ENCODE data around the gene CIZ1. TPM values are rescaled to one million over a fixed set of nuclear protein-coding genes. Genes with fewer than 3 reads are reported as not detected.

Gene CIZ1
- total RNA-seq, 1 donor from 2014 or later, result 85.8 TPM

- H3K4me3 ChIP-seq, result no peak overlapping the region
Measured at GRCh38 chr9:128145536-128145935, 45.8 kb downstream of the CIZ1 start.

GRCh38 chr9:128144239-128145181, 46.9 kb downstream of the CIZ1 start:
- intact Hi-C loops (cut with DNase I), result no loop called here
- H3K9me3 ChIP-seq, result no peaks in the 10 kb centered on the region
- DNase-seq (ENCODE audit: low spot score in 2 of 2), result no peak
- no peaks in the 10 kb centered on the region for H3K4me1 ChIP-seq
- no peak overlapping the region for H3K27ac ChIP-seq
- TF ChIP-seq CTCF (IDR thresholded peaks at IDR 0.05), result no peak
- no peaks in the 10 kb centered on the region for H3K36me3 ChIP-seq
- no peaks in the 10 kb centered on the region for H3K27me3 ChIP-seq
- no peak overlapping the region for H3K4me3 ChIP-seq

More at GRCh38 chr9:128145536-128145935, 45.8 kb downstream of the CIZ1 start:
- no peak for TF ChIP-seq CTCF (IDR thresholded peaks at IDR 0.05)
- no peak overlapping the region for H3K27ac ChIP-seq
- H3K9me3 ChIP-seq, result no peaks in the 10 kb centered on the region
- H3K36me3 ChIP-seq, result no peaks in the 10 kb centered on the region
- DNase-seq (ENCODE audit: low spot score in 2 of 2), result no peak
- intact Hi-C loops (cut with DNase I), result no loop called here
- no peaks in the 10 kb centered on the region for H3K4me1 ChIP-seq
- H3K27me3 ChIP-seq, result no peaks in the 10 kb centered on the region

DNA sequence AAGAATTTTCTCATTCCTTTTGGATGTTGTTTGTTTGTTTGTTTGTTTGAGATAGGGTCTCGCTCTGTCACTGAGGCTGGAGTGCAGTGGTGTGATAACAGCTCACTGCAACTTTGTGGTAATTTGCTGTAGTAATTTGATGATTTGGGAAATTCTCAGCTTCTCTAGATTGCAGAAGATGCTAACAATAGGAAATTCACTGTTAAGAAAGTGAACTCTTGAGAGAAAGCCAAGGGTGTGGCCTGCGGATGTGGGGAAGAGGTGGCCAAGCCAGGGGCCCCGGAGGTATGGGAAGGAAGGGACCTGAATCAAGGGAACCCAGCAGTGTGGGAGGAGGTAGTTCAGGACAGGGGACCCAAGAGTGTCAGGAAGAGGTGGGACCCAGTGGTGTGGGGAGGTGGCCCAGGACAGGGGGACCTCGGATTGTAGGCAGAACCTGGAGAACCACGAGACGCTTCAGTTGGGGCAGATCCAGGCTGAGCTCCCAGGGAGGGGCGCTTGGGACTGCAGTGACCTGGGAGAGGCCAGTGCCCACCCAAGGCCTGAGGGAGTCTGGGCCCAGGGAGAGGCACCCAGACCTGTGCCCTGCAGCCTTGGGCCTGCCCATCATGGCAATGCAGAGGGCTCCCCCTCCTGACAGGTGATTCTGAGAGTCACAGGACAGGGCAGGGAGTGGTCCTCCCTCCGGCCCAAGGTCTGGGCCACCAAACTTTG, 47.7 kb downstream of the CIZ1 start:
- Histone ChIP-seq H3K4me1 (no peaks in the 10 kb centered on the region), H3K9me3 (no peaks in the 10 kb centered on the region), H3K27ac (no peak overlapping the region), H3K27me3 (no peaks in the 10 kb centered on the region), H3K36me3 (no peaks in the 10 kb centered on the region), H3K4me3 (no peak overlapping the region)
- no peak for DNase-seq (ENCODE audit: low spot score in 2 of 2)
- intact Hi-C loops (cut with DNase I), result no loop called here
- no peak for TF ChIP-seq CTCF (IDR thresholded peaks at IDR 0.05)

GRCh38 chr9:128142596-128142995, 48.8 kb downstream of the CIZ1 start:
- Histone ChIP-seq H3K9me3 (no peaks in the 10 kb centered on the region), H3K4me1 (no peaks in the 10 kb centered on the region), H3K36me3 (no peaks in the 10 kb centered on the region), H3K27ac (no peak overlapping the region), H3K4me3 (no peak overlapping the region), H3K27me3 (no peaks in the 10 kb centered on the region)
- TF ChIP-seq CTCF (IDR thresholded peaks at IDR 0.05), result no peak
- DNase-seq (ENCODE audit: low spot score in 2 of 2), result no peak
- intact Hi-C loops (cut with DNase I), result no loop called here

DNA sequence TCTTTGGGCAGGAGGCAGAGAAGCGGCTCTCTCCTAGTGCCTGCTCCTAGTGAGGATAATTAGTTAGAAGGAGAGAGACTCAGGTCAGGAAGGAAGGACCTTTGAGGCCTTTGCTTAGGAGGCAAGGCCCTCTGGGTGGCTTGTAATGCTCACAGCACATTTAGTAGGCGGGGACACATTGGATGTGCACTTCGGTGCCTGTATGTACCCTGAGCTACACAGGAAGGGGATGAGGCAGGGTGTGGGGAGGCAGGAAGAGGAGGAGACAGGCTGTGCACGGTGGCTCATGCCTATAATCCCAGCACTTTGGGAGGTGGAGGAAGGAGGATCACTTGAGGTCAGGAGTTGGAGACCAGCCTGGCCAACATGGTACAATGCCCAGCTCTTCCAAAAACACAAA, 49.3 kb downstream of the CIZ1 start:
- Histone ChIP-seq H3K36me3 (no peaks in the 10 kb centered on the region), H3K27ac (no peak overlapping the region), H3K27me3 (no peaks in the 10 kb centered on the region), H3K4me1 (no peaks in the 10 kb centered on the region), H3K9me3 (no peaks in the 10 kb centered on the region), H3K4me3 (no peak overlapping the region)
- no peak for DNase-seq (ENCODE audit: low spot score in 2 of 2)
- TF ChIP-seq CTCF (IDR thresholded peaks at IDR 0.05), result no peak
- intact Hi-C loops (cut with DNase I), result no loop called here
